ENCODE data around the gene TMEM11.

DNA sequence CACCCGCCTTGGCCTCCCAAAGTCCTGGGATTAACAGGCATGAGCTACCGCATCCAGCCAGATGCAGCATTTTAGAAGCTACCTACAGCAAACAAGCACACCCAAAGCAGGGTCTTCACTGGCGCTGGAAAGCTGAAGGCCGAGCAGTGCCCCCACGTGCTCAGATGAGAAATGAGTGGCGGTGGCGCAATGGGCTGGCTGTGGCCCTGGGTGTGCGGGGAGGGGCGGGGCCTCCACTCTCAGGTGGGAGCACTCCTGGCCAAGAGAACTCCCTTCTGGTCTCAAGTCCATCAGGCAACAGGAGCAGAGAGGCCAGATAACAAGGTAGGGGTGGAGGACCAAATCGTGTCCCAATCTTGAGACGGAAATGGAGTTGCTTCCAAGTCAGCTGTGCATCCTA lies 12.1 kb downstream of the TMEM11 start:
- no peak for TF ChIP-seq POLR2A (IDR thresholded peaks at IDR 0.05)
- TF ChIP-seq, protein P1, sequence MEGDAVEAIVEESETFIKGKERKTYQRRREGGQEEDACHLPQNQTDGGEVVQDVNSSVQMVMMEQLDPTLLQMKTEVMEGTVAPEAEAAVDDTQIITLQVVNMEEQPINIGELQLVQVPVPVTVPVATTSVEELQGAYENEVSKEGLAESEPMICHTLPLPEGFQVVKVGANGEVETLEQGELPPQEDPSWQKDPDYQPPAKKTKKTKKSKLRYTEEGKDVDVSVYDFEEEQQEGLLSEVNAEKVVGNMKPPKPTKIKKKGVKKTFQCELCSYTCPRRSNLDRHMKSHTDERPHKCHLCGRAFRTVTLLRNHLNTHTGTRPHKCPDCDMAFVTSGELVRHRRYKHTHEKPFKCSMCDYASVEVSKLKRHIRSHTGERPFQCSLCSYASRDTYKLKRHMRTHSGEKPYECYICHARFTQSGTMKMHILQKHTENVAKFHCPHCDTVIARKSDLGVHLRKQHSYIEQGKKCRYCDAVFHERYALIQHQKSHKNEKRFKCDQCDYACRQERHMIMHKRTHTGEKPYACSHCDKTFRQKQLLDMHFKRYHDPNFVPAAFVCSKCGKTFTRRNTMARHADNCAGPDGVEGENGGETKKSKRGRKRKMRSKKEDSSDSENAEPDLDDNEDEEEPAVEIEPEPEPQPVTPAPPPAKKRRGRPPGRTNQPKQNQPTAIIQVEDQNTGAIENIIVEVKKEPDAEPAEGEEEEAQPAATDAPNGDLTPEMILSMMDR (IDR thresholded peaks at IDR 0.05): no peak

All from body of pancreas (tissue), 4 donors.